NCI-H2081 (cell line): Measurements from ENCODE around the gene P2RY11.

ENCODE experiments used
- DNase-seq, 2 experiments: peaks; one replicate each; lab custom pipeline; 2025; lab: John Stamatoyannopoulos, UW

The P2RY11 gene

GRCh38 chr19:10093295-10094186, 18.0 kb upstream of the P2RY11 start:
- no peak for DNase-seq

- no peak for DNase-seq
These were observed 15.9 kb upstream of the P2RY11 start for GRCh38 chr19:10095622-10095947.

GRCh38 chr19:10095948-10096614, 15.4 kb upstream of the P2RY11 start:
- DNase-seq: peak; percentile 87 to 89

GRCh38 chr19:10096615-10096963, 14.9 kb upstream of the P2RY11 start:
- no peak for DNase-seq

GRCh38 chr19:10100163-10100785, 11.2 kb upstream of the P2RY11 start:
- DNase-seq: no peak

GRCh38 chr19:10102787-10103236, 8.7 kb upstream of the P2RY11 start:
- no peak for DNase-seq

GRCh38 chr19:10104130-10104513, 7.4 kb upstream of the P2RY11 start:
- no peak for DNase-seq

GRCh38 chr19:10104665-10105508, 6.6 kb upstream of the P2RY11 start:
- no peak for DNase-seq

GRCh38 chr19:10105509-10106099, 5.9 kb upstream of the P2RY11 start:
- no peak for DNase-seq

GRCh38 chr19:10106100-10106936, 5.2 kb upstream of the P2RY11 start, which contains the start of gene PPAN:
Gene PPAN (plus strand): TSS chr19:10106362. CDS start chr19:10106395, 33 bp downstream.
- peak; percentile 97 to 98 for DNase-seq

- no peak for DNase-seq
These were observed 4.2 kb upstream of the P2RY11 start for GRCh38 chr19:10107254-10107653.

- DNase-seq: no peak
These were observed 3.6 kb upstream of the P2RY11 start for GRCh38 chr19:10107817-10108367.

GRCh38 chr19:10109528-10109927, 2.0 kb upstream of the P2RY11 start:
- DNase-seq: no peak

GRCh38 chr19:10110076-10110971, 1.2 kb upstream of the P2RY11 start:
- DNase-seq: no peak

GRCh38 chr19:10110972-10111317, 548 bp upstream of the P2RY11 start:
- DNase-seq: no peak

- no peak for DNase-seq
These were observed 706 bp downstream of the P2RY11 start for GRCh38 chr19:10112037-10112761.

- DNase-seq: peak; percentile 23 to 43
These were observed 1.6 kb downstream of the P2RY11 start for GRCh38 chr19:10112895-10113591.

GRCh38 chr19:10113592-10113963, 2.1 kb downstream of the P2RY11 start:
- no peak for DNase-seq
